Immature natural killer cell (primary cell): ENCODE data around the gene SGMS1. TPM values are rescaled to one million over a fixed set of nuclear protein-coding genes. Genes with fewer than 3 reads are reported as not detected.
"Not testable (repeated sequence)": the region's sequence is repeated elsewhere in the genome, so short reads cannot be mapped to it uniquely, and the experiment has no call there.

Experiments used
- DNase-seq, 3 donors: peaks; one replicate each; pipeline ENCODE4 v3.0.0; 2022; ENCODE audit warnings: mixed read lengths in 1 of 3
- H3K27ac Mint-ChIP-seq, 6 donors: one replicate each; pipeline ENCODE4 v1.8.0; 2020; ENCODE audit warnings: mixed read lengths in 6 of 6, mild to moderate bottlenecking in 5 of 6, inconsistent platforms in 4 of 6, moderate library complexity in 3 of 6
- H3K27me3 Mint-ChIP-seq, 3 donors: one replicate each; pipeline ENCODE4 v1.8.0; 2020 to 2021; ENCODE audit warnings: low read depth in 3 of 3, mild to moderate bottlenecking in 3 of 3, mixed read lengths in 3 of 3, moderate library complexity in 3 of 3, inconsistent platforms in 1 of 3
- H3K36me3 Mint-ChIP-seq, 3 donors: one replicate each; pipeline ENCODE4 v1.8.0; 2020; ENCODE audit warnings: mixed read lengths in 3 of 3, inconsistent platforms in 2 of 3, mild to moderate bottlenecking in 2 of 3
- H3K4me1 Mint-ChIP-seq, 2 donors: one replicate each; pipeline ENCODE4 v1.8.0; 2020; ENCODE audit warnings: inconsistent platforms in 2 of 2, mild to moderate bottlenecking in 2 of 2, mixed read lengths in 2 of 2, moderate library complexity in 1 of 2
- H3K4me3 Mint-ChIP-seq, 5 donors: one replicate each; pipeline ENCODE4 v1.8.0; 2020; ENCODE audit warnings: mild to moderate bottlenecking in 5 of 5, mixed read lengths in 5 of 5, inconsistent platforms in 3 of 5, moderate library complexity in 3 of 5
- H3K9me3 Mint-ChIP-seq, 6 donors: one replicate each; pipeline ENCODE4 v1.8.0; 2020; ENCODE audit warnings: mild to moderate bottlenecking in 6 of 6, mixed read lengths in 6 of 6, inconsistent platforms in 4 of 6, moderate library complexity in 3 of 6
- polyA plus RNA-seq, 3 donors: library from polyadenylated mRNA; unstranded; fragments of 300-500 nt; fragmentation: Illumina TruSeq; gene quantifications; one replicate each; pipeline ENCODE4 v1.2.3, GENCODE V29; 2021

SGMS1 gene
- polyA plus RNA-seq, 3 donors from 2014 or later: 9.2 to 13.3 (median 11.8) TPM

DNA sequence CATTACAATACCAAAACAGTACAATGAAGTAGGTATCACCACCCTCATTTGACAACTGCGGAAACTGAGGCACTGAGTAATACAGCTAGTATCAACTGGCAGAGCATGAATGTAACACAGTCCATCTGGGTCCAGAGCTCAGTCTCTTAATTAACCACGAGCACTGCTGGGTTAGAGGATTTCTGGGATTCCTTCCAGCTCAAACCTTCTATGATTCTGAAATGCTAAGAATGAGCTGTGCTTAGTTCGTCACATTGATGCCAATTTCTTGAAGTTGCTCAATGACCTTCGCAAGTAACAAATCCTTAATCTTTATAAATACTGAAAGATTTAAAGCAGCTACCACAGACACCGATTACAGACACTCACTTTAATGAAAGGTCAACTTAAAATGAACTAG is 62.5 kb downstream of the SGMS1 start:
- H3K9me3 Mint-ChIP-seq: no peaks in the 10 kb centered on the region
- peaks cover 8 to 11% of the 10 kb centered on the region in 2 donors for H3K4me1 Mint-ChIP-seq
- H3K4me3 Mint-ChIP-seq: no peak overlapping the region
- no peak for DNase-seq
- peaks cover 0 to 5% (median 0%) of the 10 kb centered on the region in 3 donors for H3K36me3 Mint-ChIP-seq
- H3K27ac Mint-ChIP-seq: no peak overlapping the region
- H3K27me3 Mint-ChIP-seq: peaks cover 0 to 3% (median 1%) of the 10 kb centered on the region in 3 donors

DNA sequence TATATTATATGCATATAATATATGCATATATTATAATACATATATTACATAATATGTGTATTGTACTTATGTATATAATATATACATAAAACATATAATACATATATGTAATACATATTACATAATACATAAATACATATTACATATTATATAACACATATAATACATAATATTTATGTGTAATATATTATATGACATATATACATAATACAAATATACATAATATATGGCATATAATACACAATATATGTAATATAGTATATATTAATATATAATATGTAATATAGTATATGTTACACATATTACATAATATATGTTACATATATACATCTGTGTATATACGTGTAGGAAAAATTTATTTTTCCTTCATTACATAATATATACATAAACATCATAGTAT is 63.4 kb downstream of the SGMS1 start:
- no peak for DNase-seq
- peaks cover 0 to 3% (median 1%) of the 10 kb centered on the region in 3 donors for H3K27me3 Mint-ChIP-seq
- H3K36me3 Mint-ChIP-seq: peaks cover 0 to 5% (median 0%) of the 10 kb centered on the region in 3 donors
- no peaks in the 10 kb centered on the region for H3K9me3 Mint-ChIP-seq
- H3K4me1 Mint-ChIP-seq: peaks cover 5 to 11% of the 10 kb centered on the region in 2 donors
- no peak overlapping the region for H3K4me3 Mint-ChIP-seq
- no peak overlapping the region for H3K27ac Mint-ChIP-seq

DNA sequence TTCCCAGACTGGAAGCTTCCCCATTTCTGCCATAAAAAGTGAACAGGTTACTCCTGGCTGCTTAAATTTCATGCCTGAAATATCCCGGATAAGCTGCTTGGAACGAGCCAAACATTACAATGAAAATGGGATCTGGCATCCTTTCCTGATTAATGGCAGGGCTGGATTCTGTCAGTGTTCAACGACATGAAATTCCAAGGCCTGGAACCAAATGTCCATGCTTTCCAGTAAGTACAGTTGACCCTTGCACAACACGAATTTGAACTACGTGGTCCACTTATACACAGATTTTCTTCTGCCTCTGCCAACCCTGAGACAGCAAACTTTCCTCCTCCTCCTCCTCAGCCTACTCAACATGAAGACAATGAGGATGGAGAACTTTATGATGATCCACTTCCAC is 65.4 kb downstream of the SGMS1 start:
- Mint-ChIP-seq H3K36me3 (no peaks in the 10 kb centered on the region), H3K27me3 (peaks cover 0 to 1% (median 0%) of the 10 kb centered on the region in 3 donors), H3K27ac (no peak overlapping the region), H3K9me3 (no peaks in the 10 kb centered on the region), H3K4me1 (peaks cover 6 to 8% of the 10 kb centered on the region in 2 donors), H3K4me3 (no peak overlapping the region)
- no peak for DNase-seq

GRCh38 chr10:50557130-50557682 is 66.5 kb downstream of the SGMS1 start:
- Mint-ChIP-seq H3K4me1 (peaks cover 15 to 19% of the 10 kb centered on the region in 2 donors), H3K36me3 (no peaks in the 10 kb centered on the region), H3K27ac (no peak overlapping the region), H3K4me3 (no peak overlapping the region), H3K27me3 (peaks cover 0 to 1% (median 0%) of the 10 kb centered on the region in 3 donors), H3K9me3 (no peaks in the 10 kb centered on the region)
- no peak for DNase-seq

GRCh38 chr10:50556237-50557120 is 67.3 kb downstream of the SGMS1 start:
- H3K27ac Mint-ChIP-seq: peak overlapping the region in 3 of 6 donors; percentile 1 to 49 (median 19)
- H3K9me3 Mint-ChIP-seq: no peaks in the 10 kb centered on the region
- DNase-seq: no peak
- H3K4me3 Mint-ChIP-seq: no peak overlapping the region
- H3K36me3 Mint-ChIP-seq: no peaks in the 10 kb centered on the region
- peaks cover 0 to 1% (median 0%) of the 10 kb centered on the region in 3 donors for H3K27me3 Mint-ChIP-seq
- H3K4me1 Mint-ChIP-seq: peaks cover 11 to 19% of the 10 kb centered on the region in 2 donors

GRCh38 chr10:50554995-50555568 is 68.7 kb downstream of the SGMS1 start:
- no peaks in the 10 kb centered on the region for H3K36me3 Mint-ChIP-seq
- peak overlapping the region in 1 of 6 donors; percentile 9 for H3K27ac Mint-ChIP-seq
- H3K27me3 Mint-ChIP-seq: peaks cover 0 to 1% (median 0%) of the 10 kb centered on the region in 3 donors
- H3K4me3 Mint-ChIP-seq: no peak overlapping the region
- H3K4me1 Mint-ChIP-seq: peaks cover 14 to 19% of the 10 kb centered on the region in 2 donors
- no peak for DNase-seq
- H3K9me3 Mint-ChIP-seq: no peaks in the 10 kb centered on the region

GRCh38 chr10:50554376-50554994 is 69.3 kb downstream of the SGMS1 start:
- H3K27ac Mint-ChIP-seq: peak overlapping the region in 1 of 6 donors; percentile 9
- DNase-seq: no peak
- peaks cover 0 to 1% (median 0%) of the 10 kb centered on the region in 3 donors for H3K27me3 Mint-ChIP-seq
- no peaks in the 10 kb centered on the region for H3K36me3 Mint-ChIP-seq
- no peak overlapping the region for H3K4me3 Mint-ChIP-seq
- H3K9me3 Mint-ChIP-seq: no peaks in the 10 kb centered on the region
- peaks cover 14 to 17% of the 10 kb centered on the region in 2 donors for H3K4me1 Mint-ChIP-seq

DNA sequence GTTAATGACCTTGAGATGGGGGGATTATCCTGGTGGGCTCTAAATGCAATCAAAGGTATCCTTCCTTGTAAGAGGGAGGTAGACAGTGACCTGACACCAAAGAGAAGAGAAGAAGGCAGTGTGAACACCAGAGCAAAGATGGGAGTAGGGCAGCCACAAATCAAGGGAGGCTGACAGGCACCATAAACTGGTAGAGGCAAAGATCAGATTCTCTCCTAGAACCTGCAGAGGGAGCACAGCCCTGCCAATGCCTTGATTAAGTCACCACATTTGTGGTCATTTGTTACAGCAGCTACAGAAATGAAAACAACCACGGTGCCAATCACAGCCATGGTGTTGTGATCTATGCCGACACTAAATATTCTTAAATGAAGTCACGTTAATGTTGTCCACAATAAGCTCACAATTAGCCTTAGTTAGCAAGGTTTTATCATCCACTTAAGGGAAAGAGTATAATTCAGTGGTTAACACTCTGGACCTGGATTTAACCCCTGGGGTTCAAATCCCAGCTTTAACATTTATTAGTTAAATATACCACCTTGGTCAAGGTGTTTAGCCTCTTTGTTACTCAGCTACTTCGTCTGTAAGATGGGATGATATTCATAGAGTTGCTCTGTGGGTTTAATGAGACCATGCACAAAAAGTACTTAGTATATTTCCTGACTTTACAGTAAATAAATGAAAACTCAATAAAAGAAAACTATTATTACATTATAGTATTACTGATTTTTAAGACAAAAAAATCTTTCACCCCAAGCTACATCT is 70.8 kb downstream of the SGMS1 start:
- peak; percentile 55 to 71 (median 68) for DNase-seq
- Mint-ChIP-seq H3K27ac (peak overlapping the region in 3 of 6 donors; percentile 55 to 77 (median 56)), H3K9me3 (no peaks in the 10 kb centered on the region), H3K4me1 (peaks cover 14 to 25% of the 10 kb centered on the region in 2 donors), H3K36me3 (no peaks in the 10 kb centered on the region), H3K27me3 (peaks cover 0 to 5% (median 0%) of the 10 kb centered on the region in 3 donors), H3K4me3 (peak overlapping the region; percentile 22 to 50 (median 36))

DNA sequence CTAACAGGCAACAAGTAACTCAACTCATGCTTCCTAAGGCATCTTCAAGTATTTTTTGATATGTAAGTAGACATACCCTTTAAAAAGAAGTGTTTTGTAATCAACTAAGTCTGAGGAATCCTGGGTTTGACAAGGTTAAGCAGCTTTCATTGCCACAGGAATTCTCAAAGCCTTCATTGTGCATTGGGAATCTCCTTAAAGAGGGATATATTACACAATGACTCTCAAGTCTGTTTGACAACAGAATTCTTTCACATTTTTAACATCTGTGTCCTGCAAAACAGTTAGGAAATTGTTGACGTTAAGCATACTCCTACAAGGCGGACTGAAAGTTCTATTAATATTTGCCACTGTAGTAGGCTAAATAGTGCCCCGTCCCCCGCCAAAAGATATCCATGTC is 71.4 kb downstream of the SGMS1 start:
- H3K4me1 Mint-ChIP-seq: peaks cover 15 to 32% of the 10 kb centered on the region in 2 donors
- H3K27me3 Mint-ChIP-seq: peaks cover 0 to 3% (median 0%) of the 10 kb centered on the region in 3 donors
- no peaks in the 10 kb centered on the region for H3K36me3 Mint-ChIP-seq
- peak overlapping the region in 1 of 5 donors; percentile 22 for H3K4me3 Mint-ChIP-seq
- H3K9me3 Mint-ChIP-seq: no peaks in the 10 kb centered on the region
- H3K27ac Mint-ChIP-seq: no peak overlapping the region
- DNase-seq: no peak

GRCh38 chr10:50551894-50552293 is 71.9 kb downstream of the SGMS1 start:
- no peaks in the 10 kb centered on the region for H3K9me3 Mint-ChIP-seq
- H3K4me1 Mint-ChIP-seq: peaks cover 15 to 33% of the 10 kb centered on the region in 2 donors
- no peak overlapping the region for H3K27ac Mint-ChIP-seq
- H3K4me3 Mint-ChIP-seq: no peak overlapping the region
- H3K36me3 Mint-ChIP-seq: no peaks in the 10 kb centered on the region
- peaks cover 0 to 3% (median 0%) of the 10 kb centered on the region in 3 donors for H3K27me3 Mint-ChIP-seq
- DNase-seq: no peak

DNA sequence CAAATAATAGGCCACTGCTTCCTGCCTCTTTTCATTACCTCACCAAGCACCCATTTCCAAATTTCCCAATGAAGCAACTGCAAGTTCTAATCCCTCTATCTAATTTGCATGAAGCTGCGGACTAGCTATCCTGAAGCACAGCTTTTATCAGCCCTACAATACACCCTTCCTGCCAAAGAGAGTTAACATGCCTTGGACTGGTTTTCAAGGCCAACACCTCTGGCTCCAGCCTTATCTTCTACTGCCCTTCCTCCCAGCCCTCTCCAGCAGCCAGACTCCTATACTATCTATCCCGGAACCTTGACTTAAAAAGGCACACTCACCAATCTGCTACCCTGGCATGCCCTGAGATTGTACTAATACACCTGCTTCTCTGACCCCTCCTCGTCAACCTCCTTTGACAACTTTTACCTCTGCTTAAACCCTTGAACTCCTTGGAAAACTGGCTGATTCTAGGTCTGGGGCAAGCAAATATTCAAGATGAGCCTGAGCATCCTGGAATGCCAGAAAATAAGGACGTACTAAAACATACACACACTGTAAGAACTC is 73.4 kb downstream of the SGMS1 start:
- Mint-ChIP-seq H3K27me3 (peaks cover 0 to 3% (median 0%) of the 10 kb centered on the region in 3 donors), H3K27ac (no peak overlapping the region)

DNA sequence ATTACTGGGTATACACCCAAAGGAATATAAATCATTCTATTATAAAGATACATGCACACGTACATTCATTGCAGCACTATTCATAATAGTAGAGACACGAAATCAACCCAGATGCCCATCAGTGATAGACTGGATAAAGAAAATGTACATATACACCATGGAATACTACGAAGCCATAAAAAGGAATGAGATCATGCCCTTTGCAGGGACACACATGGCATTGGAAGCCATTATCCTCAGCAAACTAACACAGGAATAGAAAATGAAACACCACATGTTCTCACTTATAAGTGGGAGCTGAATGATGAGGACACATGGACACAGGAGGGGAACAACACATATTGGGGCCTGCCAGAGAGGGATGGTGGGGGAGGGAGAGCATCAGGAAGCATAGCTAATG is 74.6 kb downstream of the SGMS1 start:
- H3K4me3 Mint-ChIP-seq, H3K36me3 Mint-ChIP-seq, DNase-seq, H3K9me3 Mint-ChIP-seq, H3K27me3 Mint-ChIP-seq: not testable (repeated sequence)
- Mint-ChIP-seq H3K27ac (peak overlapping the region in 1 of 6 donors; percentile 57), H3K4me1 (peaks cover 25 to 53% of the 10 kb centered on the region in 2 donors)

More for the DNA sequence above, 73.4 kb downstream of the SGMS1 start:
- H3K36me3 Mint-ChIP-seq: no peaks in the 10 kb centered on the region
- no peaks in the 10 kb centered on the region for H3K9me3 Mint-ChIP-seq
- no peak overlapping the region for H3K4me3 Mint-ChIP-seq
- H3K4me1 Mint-ChIP-seq: peaks cover 19 to 42% of the 10 kb centered on the region in 2 donors
- DNase-seq: no peak

DNA sequence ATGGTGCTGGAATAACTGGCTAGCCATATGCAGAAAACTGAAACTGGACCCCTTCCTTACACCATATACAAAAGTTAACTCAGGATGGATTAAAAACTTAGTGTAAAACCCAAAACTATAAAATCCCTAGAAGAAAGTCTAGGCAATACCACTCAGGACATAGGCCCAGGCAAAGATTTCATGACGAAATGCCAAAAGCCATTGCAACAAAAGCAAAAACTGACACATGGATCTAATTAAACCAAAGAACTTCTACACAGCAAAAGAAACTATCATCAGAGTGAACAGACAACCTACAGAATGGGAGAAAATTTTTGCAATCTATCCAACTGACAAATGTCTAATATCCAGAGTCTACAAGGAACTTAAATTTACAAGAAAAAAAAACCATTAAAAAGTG is 75.3 kb downstream of the SGMS1 start:
- H3K9me3 Mint-ChIP-seq, H3K4me3 Mint-ChIP-seq, H3K27ac Mint-ChIP-seq, H3K36me3 Mint-ChIP-seq, DNase-seq, H3K27me3 Mint-ChIP-seq: not testable (repeated sequence)
- peaks cover 24 to 53% of the 10 kb centered on the region in 2 donors for H3K4me1 Mint-ChIP-seq
